Measurements from ENCODE around the gene SIGLEC7.

The SIGLEC7 gene

GRCh38 chr19:51136851-51137551 is 5.1 kb upstream of the SIGLEC7 start:
- Histone ChIP-seq H3K36me3 (ENCODE audit: control insufficient read depth in 2 of 2, insufficient read depth in 1 of 2, low read length in 2 of 2) (no peaks in the 10 kb centered on the region), H3K9me3 (ENCODE audit: control insufficient read depth, insufficient read depth, low read depth, low read length) (no peaks in the 10 kb centered on the region), H3K27ac (ENCODE audit: extremely low read depth, low read depth, low read length) (no peak overlapping the region), H3K4me3 (ENCODE audit: low read depth, low read length) (no peak overlapping the region), H3K4me1 (ENCODE audit: control insufficient read depth, insufficient read depth, low read length) (no peaks in the 10 kb centered on the region)
- POLR2A ChIA-PET: interaction anchor here (0.7 kb wide), 1 partner anchor 100 kb away, joined by 3 read pairs; no protein-coding TSS in a partner anchor
- CTCF ChIA-PET: interaction anchor here (0.6 to 2.8 kb wide), 4 partner anchors 18 to 442 kb away, joined by 3 to 13 read pairs (median 3); no protein-coding TSS in a partner anchor
- TF ChIP-seq SALL2 (tag by site-specific recombination; IDR thresholded peaks at IDR 0.05; ENCODE audit: borderline replicate concordance) (no peak), SCRT1 (tag by site-specific recombination; IDR thresholded peaks at IDR 0.05; ENCODE audit: borderline replicate concordance) (no peak), ZNF514 (tag by site-specific recombination; IDR thresholded peaks at IDR 0.05) (no peak), BCL11A (tag by site-specific recombination; IDR thresholded peaks at IDR 0.05; ENCODE audit: low read depth) (no peak), ZNF140 (tag by site-specific recombination; IDR thresholded peaks at IDR 0.05) (no peak), ZBTB21 (tag by site-specific recombination; IDR thresholded peaks at IDR 0.05) (no peak), ZNF747 (tag by site-specific recombination; IDR thresholded peaks at IDR 0.05) (no peak), ZEB2 (tag by site-specific recombination; IDR thresholded peaks at IDR 0.05) (no peak), ZNF211 (tag by site-specific recombination; IDR thresholded peaks at IDR 0.05; ENCODE audit: low read depth) (no peak), ZNF426 (tag by site-specific recombination; IDR thresholded peaks at IDR 0.05) (no peak)

DNA sequence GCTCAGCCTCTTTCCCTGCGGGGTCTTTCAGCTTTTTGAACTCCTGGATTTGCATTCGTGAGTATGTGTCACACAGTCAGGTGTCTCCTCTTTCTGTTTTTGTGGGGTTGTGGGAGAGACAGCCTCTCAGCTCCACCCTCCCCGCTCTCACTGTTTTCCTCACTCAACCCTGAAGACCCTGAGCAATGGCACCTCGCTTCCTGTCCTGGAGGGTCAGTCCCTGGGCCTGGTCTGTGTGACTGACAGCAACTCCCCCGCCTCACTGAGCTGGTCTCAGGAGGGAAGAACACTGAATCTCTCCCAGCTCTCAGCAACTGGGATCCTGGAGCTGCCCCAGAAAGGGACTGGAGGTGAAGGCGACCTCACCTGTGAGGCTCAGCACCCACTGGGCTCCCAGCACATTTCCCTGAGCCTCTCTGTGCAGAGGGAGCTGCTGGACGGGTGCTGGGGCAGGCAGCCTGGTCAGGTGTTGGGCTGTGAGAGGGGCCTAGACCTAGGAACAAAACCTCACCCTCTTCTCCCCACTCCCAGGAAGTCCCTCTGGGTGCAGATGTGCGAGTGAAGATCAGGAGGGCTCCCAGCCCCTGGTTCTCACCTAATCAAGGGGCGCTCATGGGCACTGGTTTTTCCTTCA is 4.2 kb upstream of the SIGLEC7 start:
- no peaks in the 10 kb centered on the region for H3K4me1 ChIP-seq (ENCODE audit: control insufficient read depth, insufficient read depth, low read length)
- H3K36me3 ChIP-seq (ENCODE audit: control insufficient read depth in 2 of 2, insufficient read depth in 1 of 2, low read length in 2 of 2): no peaks in the 10 kb centered on the region
- H3K9me3 ChIP-seq (ENCODE audit: control insufficient read depth, insufficient read depth, low read depth, low read length): no peaks in the 10 kb centered on the region
- no peak overlapping the region for H3K4me3 ChIP-seq (ENCODE audit: low read depth, low read length)
- TF ChIP-seq, protein P1, sequence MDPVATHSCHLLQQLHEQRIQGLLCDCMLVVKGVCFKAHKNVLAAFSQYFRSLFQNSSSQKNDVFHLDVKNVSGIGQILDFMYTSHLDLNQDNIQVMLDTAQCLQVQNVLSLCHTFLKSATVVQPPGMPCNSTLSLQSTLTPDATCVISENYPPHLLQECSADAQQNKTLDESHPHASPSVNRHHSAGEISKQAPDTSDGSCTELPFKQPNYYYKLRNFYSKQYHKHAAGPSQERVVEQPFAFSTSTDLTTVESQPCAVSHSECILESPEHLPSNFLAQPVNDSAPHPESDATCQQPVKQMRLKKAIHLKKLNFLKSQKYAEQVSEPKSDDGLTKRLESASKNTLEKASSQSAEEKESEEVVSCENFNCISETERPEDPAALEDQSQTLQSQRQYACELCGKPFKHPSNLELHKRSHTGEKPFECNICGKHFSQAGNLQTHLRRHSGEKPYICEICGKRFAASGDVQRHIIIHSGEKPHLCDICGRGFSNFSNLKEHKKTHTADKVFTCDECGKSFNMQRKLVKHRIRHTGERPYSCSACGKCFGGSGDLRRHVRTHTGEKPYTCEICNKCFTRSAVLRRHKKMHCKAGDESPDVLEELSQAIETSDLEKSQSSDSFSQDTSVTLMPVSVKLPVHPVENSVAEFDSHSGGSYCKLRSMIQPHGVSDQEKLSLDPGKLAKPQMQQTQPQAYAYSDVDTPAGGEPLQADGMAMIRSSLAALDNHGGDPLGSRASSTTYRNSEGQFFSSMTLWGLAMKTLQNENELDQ (tag by site-specific recombination; IDR thresholded peaks at IDR 0.05; ENCODE audit: low read depth): no peak
- TF ChIP-seq ZNF335 (tag by site-specific recombination; conservative IDR thresholded peaks at IDR 0.05) (no peak), ZNF19 (tag by site-specific recombination; IDR thresholded peaks at IDR 0.05; ENCODE audit: low read depth) (no peak), CTCF (tag by site-specific recombination; IDR thresholded peaks at IDR 0.05) (no peak), ZNF341 (tag by site-specific recombination; IDR thresholded peaks at IDR 0.05; ENCODE audit: low read depth) (no peak), ZNF792 (tag by site-specific recombination; IDR thresholded peaks at IDR 0.05) (no peak)
- TF ChIP-seq, protein P2, sequence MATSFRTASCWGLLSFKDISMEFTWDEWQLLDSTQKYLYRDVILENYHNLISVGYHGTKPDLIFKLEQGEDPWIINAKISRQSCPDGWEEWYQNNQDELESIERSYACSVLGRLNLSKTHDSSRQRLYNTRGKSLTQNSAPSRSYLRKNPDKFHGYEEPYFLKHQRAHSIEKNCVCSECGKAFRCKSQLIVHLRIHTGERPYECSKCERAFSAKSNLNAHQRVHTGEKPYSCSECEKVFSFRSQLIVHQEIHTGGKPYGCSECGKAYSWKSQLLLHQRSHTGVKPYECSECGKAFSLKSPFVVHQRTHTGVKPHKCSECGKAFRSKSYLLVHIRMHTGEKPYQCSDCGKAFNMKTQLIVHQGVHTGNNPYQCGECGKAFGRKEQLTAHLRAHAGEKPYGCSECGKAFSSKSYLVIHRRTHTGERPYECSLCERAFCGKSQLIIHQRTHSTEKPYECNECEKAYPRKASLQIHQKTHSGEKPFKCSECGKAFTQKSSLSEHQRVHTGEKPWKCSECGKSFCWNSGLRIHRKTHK (tag by site-specific recombination; IDR thresholded peaks at IDR 0.05): no peak
- POLR2A ChIA-PET: no interaction called here
- CTCF ChIA-PET: interaction anchor here (0.5 to 2.8 kb wide), 4 partner anchors 17 to 442 kb away, joined by 3 to 13 read pairs (median 3); no protein-coding TSS in a partner anchor
- H3K27ac ChIP-seq (ENCODE audit: extremely low read depth, low read depth, low read length): no peak overlapping the region

Measured in HEK293 (cell line).